GM23338 (cell line): ENCODE measurements around the gene TANGO6.

ENCODE experiments used
- CREB1 ChIP-seq: fragments of 250-450 bp; sonication (Bioruptor Pico); IDR thresholded peaks from 2 replicates; pipeline ENCODE4 v1.5.0; 2020; ENCODE audit warnings: low read depth, mild to moderate bottlenecking, moderate library complexity
- ZNF114 ChIP-seq: fragments of 250-450 bp; sonication (Bioruptor Pico); IDR thresholded peaks from 2 replicates; pipeline ENCODE4 v1.5.0; 2020; ENCODE audit warnings: mild to moderate bottlenecking, moderate library complexity
- TF ChIP-seq, protein P1 (sequence below), 2 experiments: fragments of 200-600 bp in 1 of 2; sonication (generic) in 1 of 2; conservative IDR thresholded peaks; 2 replicates each; pipeline versions ENCODE4 v1.5.1 to v1.6.1; 2016 to 2017; ENCODE audit warnings: antibody characterized with exemption in 2 of 2, low read depth in 2 of 2, mild to moderate bottlenecking in 2 of 2, moderate library complexity in 1 of 2

DNA sequence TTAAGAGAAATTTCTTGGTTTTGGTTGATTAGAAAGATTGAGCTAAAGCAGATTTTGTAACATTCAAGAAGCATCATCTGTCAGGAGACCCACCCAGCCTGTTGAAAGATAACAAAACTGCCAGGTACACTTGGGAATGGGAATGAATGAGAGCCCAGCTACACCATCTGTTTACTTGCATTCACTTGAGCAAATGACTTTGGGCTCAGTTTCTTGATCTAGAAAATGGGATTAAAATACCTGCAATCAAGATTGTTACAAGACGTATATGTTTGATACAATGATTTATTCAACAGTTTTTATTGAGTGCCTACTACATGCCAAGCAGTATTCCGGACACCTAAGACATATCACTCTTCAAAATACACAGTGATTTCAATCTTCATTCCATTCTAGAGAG lies 185.8 kb downstream of the TANGO6 start:
- TF ChIP-seq, protein P1, sequence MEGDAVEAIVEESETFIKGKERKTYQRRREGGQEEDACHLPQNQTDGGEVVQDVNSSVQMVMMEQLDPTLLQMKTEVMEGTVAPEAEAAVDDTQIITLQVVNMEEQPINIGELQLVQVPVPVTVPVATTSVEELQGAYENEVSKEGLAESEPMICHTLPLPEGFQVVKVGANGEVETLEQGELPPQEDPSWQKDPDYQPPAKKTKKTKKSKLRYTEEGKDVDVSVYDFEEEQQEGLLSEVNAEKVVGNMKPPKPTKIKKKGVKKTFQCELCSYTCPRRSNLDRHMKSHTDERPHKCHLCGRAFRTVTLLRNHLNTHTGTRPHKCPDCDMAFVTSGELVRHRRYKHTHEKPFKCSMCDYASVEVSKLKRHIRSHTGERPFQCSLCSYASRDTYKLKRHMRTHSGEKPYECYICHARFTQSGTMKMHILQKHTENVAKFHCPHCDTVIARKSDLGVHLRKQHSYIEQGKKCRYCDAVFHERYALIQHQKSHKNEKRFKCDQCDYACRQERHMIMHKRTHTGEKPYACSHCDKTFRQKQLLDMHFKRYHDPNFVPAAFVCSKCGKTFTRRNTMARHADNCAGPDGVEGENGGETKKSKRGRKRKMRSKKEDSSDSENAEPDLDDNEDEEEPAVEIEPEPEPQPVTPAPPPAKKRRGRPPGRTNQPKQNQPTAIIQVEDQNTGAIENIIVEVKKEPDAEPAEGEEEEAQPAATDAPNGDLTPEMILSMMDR (conservative IDR thresholded peaks at IDR 0.05; ENCODE audit: low read depth in 2 of 2) = no peak
- no peak for TF ChIP-seq CREB1 (CRISPR knock-in tag)
- no peak for TF ChIP-seq ZNF114
